Activated CD8-positive, alpha-beta memory T cell treated with anti-CD3 and anti-CD28 coated beads for 4 hours (primary cell): Measurements from ENCODE around the gene NCOA7.
"Not testable (repeated sequence)": the region's sequence is repeated elsewhere in the genome, so short reads cannot be mapped to it uniquely, and the experiment has no call there.

ENCODE experiments used
- DNase-seq, 2 donors: peaks; one replicate each; pipeline ENCODE4 v3.0.0-alpha.2; 2020; ENCODE audit warnings: low read depth in 2 of 2

The NCOA7 gene

DNA sequence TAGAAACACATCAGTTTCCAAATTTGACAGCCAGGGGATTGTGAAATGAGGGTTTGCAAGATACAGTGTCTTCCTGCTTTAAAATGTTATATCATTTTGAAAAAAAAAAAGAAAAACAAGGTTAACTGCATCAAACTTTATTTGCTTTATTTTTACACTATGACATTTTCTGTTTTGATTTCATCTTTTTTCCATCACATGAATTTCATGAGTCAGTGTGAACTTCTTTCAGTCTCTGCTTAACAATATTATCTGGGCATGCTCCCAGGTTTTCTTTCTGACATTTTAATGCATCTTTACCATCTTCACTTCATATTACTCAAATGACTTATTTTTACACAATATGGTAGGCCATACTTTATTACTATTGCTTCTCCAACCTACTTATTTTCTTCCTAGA is 1.9 kb downstream of the NCOA7 start:
- DNase-seq, result no peak

DNA sequence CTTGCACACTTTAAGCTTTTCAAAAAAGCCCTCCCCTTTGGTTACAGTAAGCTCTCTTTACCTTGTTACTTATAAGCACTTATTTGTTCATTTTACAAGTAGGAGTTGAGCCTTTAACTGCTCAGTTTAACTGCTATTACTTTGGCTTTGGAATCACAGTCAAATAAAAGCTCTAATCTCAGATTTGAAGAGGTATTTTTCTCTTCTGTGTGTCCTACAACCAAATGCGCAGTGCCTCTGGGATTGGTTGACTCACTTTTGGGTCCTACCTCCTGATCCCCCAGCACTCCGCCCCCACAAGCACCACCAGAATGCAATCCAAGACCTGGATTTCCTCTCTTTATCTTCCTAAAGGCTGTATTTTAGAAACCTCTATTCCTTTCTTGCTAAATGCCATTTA is 2.5 kb downstream of the NCOA7 start:
- no peak for DNase-seq

DNA sequence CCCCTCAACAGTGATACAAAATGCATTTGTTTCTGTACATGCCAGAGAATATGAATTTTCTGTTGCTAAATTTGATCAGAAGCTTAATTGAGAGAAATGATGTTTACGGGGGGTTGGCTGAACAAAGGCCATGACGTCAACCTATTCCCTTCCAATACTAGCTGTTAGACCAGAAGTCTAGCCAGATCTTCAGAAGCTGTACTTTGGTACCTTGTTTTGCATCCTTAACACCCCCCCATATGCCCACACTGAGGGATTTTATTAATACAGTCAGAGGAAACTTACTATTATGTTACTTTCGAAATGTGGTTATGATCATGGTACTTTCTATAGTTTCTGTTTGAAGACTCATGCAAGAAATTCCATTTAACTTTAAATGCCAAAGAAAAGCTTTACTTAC is 3.1 kb downstream of the NCOA7 start:
- DNase-seq, result no peak

DNA sequence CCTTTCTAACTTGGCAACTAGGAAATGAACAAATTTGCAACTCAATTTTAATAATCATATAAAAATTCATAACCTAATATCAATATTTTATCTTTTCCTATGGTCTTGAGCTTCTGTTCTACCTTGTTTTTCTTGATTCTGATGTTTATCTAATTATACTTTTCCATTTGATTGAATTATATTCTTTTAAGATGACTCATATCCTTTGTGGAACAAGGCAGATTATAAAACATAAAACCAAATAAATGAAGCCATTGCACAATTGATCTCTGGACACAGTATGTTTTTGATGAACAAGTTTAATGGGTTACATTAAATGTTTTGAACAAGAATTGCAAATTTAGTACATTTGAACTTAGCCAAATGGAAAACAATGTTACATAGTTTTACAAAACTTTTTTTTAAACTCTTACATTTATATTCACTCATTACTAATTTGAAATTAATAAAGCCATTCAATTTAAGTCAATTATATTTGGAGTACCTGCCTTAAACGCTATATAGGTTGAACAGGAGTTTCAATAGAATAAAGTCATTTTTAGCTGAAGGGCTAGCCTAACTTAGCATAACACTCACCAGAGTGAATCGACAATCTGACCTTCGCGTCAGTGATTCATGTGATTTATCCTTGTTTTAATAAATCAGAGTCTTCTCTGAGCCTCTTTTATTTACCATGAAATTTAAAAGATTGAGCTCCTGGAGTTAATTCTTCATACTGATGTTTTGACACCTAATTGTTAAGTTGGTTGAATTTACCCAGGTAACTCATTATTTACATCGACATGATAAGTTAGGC is 3.8 kb downstream of the NCOA7 start:
- DNase-seq, result no peak

DNA sequence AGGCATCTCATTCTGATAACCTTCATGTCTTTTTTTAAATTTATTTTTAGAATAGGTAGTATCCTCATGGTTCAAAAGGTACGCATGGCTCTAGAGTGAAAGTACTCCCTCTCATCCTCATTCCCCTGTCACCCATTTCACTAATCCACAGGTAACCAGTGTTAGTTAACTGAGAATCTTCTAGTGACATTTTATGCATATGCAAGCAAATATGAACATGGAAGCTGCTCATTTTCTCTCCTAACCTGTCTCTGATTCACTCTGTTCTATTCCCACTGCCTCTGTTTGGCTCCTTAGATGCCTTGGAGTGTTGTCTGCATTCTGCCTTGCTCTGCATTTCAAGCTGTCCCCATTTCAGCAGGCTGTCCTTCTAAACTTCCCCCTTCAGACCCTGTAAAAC is 4.5 kb downstream of the NCOA7 start:
- no peak for DNase-seq

DNA sequence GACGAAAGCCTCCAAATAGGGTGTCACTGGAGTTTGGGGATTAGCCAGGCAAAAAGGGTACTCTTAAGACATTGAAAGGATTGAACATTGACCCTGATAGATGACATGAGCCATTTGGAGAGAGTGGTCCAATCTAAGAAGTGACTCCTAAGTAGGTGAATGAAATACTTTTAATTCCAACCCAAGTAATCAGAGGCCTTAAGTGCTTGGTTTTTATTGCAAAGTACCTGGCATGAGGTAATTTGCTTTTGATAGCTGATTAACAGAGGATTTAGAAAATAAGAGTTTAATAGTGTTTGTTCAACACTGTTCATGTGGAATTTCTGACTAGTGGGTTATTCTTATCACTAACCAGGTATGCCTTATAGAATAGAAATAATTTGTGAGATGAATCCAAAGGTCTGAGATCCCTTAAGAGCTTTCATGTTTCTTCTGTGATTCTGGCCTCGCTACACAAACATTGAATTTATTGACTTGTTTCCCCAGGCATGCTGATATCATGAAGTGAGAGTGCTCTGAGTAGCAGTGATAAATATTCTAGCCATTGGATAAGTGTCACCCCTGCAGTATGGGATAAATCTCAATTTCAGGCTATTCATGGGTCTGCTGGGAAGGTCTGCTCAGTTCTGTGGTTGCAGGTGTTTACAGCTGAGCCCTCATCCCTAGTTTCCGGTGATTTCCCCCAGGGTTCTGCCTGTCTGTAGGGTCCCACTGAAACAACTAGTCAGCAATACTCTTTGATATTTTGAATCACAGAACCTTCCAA is 6.5 kb downstream of the NCOA7 start:
- no peak for DNase-seq

DNA sequence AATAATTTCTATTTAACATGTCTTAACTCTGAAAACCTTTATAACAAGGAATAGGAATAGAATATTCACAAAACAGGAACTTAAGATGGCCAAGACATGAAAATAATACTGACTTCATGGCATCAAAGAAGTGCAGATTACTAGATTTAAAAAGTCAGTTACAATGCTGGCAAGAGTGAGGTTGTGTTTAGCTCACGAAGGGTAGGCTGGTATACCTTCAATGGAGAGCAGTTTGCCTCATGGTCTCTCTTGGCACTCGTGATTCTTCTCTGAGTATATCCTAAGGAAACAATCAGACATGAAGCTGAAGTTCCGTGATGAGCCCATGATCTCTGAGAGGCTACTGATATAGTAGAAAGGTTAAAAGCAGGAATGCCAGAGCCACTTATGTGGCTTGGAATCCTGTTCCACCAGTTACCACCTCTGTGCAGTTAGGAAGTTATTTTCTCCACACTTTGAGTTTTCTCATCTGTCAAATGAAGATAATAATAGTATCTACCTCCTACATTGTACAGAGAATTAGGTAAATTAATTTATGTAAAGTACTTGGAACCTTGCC is 7.2 kb downstream of the NCOA7 start:
- no peak for DNase-seq

DNA sequence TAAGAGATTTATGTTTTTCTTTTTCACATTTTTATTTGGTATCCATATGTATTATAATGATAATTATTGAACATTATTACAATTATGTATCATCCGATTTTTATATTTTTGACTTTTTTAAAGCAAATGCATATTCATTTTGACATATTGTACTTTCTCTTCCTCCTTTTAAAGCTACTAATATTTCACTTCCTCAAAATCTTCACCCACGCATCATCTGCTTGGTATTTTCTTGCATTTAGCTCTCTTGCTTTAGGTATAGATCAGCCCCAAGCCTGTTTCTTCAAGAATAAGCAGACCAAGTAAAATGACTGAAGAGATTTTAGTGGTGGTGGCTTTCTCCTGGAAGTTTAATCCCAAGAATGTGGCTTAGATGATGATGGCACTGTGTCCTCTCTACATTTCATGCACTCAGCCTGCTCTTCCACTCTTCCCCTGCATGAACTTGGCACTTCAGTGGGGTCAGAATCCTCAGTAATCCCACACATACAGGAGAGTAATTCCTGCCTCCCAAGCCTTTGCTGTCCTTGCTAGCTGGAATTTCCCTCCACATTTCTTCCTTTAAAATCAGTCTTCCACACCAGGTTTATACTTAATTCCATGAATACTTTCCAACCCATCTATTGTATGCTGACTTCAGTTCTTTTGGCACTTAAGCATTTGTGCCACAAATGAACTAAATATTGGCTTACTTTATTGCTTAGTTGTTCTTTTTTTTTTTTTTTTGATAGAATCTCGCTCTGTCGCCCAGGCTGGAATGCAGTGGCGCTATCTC is 8.2 kb downstream of the NCOA7 start:
- no peak for DNase-seq

DNA sequence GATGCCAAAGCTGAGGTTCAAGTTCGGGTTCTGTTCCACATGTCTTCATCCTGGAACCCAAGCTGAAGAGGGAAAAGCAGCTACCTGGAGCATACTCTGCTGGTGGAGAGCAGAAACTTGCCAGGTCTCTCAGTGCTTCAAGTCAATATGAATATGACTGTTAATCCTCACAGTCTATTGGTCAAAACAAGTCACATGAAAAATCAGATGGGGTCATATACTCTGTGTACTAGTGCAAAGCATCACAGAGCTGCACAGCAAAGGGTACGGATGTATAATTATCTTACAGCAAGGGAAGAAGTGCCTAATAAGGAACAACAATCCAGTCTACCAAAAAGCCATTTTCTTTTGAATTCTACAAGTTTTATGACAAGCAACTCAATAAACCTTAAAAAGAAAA is 11.6 kb downstream of the NCOA7 start:
- no peak for DNase-seq

DNA sequence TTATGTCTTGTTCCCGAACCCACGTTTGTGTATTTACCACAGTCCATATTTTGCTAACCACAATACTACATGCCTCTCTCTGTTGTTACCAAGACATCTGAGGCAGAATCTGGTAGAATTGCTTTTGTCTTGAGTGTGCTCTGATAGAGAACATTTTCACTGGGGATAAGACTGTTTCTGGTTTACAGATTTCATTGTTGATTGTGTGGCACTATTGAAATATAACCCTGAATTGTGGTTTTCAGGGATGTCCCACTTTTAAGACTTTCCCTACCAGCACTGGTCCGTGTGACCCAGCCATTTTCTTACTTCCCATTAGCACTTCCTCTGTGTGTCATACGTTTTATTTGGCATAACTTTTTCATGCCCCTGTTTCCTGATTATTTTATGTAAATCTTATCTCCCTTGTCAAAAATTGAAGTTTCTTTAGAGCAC is 12.2 kb downstream of the NCOA7 start:
- DNase-seq, result no peak

DNA sequence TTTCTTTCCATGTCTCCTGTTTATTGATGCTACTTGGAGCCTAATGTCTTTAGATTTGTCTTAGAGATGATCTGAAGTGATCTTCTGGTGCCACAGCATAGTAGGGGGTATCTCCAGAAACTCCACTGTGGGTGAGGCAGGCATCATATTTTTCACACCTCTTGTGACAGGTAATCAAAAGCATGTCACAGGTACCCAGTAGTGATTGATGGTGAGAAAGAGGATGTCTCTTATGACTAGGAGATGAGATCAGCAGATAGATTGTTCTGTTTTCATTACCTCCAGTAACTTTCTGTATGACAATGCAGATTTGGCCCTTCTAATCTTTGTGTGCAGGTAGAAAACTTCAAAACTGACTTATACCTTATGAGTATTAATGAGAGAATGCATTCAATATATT is 13.5 kb downstream of the NCOA7 start:
- DNase-seq, result no peak

DNA sequence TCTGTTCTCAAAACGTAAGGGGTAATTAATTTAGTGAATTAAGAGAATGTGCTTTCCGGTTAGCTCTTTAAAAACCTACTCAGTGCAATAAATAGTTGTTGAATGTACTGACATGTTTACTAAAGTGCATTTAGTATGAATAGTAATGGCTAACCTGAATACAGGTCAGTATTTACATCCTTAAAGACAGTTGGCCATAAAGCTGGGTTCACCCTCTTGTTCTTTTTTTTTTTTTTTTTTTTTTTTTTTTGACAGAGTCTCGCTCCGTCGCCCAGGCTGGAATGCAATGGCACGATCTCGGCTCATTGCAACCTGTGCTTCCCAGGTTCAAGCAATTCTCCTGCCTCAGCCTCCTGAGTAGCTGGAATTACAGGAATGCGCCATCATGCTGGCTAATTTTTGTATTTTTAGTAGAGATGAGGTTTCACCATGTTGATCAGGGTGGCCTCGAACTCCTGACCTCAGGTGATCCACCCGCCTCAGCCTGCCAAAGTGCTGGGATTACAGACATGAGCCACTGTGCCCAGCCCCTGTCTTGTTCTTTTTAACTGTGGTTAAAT is 14.2 kb downstream of the NCOA7 start:
- not testable (repeated sequence) for DNase-seq

DNA sequence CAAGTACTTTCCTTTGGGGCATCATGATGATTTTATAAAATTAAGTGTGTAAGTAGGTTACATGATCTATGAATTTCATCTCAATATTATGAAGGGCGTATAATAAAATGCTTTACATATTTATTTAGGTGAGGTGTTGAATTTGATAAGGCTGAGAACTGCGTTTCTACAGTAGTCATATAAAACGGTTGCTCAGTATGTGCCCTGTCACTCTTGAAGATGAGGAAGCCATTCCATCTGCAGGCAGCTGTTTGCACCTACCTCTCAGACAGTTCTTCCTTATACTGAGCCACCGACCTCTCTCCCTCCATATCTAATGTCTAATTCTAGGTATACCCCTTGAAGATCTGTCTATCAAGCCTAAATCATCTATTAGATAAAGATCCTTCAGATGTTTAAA is 16.1 kb downstream of the NCOA7 start:
- DNase-seq, result no peak

DNA sequence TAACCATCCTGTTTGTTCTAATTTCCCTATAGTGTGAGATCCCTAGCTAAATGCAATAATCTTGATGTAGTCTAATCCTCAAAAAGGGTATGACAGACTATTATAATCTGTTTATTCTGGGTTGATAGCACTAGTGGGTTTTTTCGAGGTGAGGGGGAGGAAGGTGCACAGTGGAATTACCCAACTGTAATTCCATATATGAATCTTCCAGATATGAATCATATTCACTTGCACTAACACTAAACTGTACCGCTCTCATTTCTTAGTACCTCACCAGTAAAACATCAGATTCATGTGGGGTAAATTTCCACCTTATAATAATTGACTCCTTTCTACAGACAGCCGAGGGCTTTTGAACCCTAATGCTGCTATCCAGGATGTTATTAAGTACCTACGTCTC is 16.5 kb downstream of the NCOA7 start:
- DNase-seq, result no peak

DNA sequence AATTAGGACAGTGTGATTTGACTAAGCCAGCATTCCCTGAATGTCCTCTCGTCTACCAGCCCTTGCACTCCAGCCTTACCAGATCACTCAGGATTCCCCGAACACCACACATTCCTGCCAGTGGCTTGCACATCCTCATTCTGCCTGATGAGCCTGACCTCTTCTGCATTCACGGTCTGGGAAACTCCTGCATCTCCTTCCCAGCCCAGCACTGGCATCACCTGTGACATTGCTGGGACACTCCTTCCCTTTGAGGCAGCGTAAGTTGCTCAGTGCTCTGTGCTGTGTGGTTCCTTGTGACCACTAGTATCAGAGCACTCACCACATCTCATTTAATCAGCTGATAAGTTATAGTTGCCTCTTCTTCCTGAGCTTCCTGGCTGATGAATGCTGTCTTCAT is 17.3 kb downstream of the NCOA7 start:
- no peak for DNase-seq

DNA sequence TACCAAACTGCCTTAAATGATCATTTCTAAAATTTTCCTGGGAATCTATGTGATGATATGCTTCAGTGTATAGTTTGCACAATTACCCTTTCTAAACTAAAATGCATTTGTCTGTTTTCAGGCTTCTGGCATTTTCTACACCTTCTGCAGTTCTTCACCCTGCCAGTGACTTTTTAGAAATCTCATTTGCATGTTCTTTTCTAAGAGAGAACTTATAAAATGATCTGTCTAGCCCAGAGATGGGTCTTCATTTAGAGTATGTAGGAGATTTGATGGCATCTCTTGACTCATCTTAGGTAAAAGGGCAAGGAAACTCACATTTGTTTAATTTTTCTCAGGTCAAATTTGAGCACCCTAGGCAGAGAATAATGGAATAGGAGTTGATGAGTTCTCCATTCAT is 17.8 kb downstream of the NCOA7 start:
- DNase-seq, result no peak

DNA sequence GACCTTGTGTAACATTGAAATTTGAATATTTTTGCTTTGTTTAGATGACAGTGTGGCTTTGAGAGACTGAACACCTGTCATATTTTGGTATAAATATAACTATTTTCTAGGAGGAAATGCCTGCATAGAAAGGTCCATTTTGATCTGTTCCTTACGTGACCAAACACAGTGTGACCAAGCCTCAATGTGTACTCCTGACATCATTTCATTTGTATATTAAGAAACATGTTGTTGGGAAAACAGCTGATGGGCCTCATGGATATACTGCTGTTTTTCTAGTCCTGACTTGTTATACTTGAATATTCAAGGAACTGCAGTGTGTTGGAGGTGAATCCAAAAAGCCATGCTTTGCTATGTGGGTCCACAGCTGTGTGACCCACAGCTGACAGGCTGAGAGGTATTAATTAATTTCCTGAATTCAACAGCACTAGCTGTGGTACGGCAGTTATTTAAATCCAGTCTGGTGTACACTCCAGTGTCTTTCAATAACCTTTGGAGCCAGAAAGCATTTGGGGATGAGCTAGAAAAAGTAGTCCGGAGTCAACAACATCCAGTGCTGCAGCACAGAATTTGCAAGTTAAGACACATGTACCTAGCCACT is 18.9 kb downstream of the NCOA7 start:
- DNase-seq, result no peak

DNA sequence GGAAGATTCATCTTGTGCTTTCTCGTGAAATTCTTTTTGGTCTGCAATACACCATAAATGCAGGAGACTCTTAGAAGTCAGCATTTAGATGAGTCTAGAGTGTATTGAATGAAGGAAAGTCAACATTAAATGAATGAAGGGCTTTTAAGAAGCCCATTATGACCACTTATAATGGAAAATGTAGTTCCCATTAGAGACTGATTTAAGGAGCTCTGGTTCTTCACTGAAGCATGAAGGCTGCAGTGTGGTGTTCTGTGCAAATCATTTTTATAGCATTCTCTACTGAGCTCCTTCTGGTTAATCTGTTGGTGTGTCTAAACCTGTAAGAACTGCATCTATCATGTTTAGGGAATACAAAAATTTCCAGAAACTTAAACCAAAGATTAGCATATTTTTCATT is 19.7 kb downstream of the NCOA7 start:
- DNase-seq, result no peak

DNA sequence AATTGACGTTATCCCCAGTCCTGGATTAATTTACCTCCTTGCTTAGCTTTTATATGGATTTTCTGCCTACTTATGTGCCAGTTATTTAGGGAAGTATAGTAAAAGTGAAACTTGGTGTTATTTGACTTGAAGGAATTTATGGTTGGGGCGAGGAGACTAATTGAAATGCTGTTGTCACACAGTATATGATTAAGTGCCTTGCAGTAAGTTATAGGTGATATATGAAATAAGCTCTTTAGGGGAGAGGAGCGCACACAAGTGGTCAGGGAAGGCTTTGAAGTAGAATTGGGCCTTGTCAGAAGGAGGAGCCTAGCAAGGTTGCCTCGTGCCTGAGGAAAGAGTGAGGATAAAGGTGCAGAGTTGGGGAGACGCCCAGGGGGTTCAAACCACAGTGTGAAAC is 20.5 kb downstream of the NCOA7 start:
- no peak for DNase-seq

DNA sequence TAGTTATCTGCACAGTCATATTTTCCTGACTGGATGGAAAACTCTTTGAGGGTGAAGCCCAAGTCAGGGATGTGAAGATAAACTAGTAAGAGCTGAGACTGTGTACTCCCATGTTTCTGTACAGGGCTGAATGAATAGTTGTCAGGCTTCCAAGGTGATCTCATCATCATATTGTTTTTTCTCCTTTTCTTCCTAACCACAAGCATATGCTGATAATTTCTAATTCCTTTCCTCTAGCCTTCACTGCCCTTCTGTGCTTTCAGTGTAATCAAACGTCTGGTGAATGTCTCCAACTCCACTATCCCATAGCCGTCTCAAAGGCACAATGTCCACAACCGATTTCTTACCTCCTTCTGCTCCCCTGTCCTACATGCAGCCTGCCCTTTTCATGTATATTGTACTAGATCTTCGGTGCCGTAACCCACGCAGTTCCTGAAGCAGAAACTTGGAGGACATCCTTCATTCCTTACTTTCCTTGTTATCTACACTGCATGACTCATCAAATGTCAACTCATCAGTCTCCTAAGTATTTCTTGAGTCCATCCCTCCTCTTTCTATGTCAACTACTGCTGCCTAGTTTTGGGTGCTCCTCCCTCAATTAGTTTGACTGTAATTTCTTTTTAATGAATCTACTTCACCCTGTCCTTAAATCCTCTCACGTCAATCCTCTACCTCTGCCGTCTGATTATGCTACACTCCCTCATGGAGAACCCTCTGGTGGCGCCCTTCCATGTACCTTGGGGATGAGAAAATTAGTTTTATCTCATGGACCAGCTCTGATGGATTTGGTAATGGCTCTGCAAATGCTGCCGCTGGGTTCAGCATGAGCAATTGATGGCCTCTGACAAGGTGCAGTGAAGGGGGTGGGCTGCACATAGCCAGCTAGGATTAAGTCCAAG is 21.9 kb downstream of the NCOA7 start:
- DNase-seq, result no peak

DNA sequence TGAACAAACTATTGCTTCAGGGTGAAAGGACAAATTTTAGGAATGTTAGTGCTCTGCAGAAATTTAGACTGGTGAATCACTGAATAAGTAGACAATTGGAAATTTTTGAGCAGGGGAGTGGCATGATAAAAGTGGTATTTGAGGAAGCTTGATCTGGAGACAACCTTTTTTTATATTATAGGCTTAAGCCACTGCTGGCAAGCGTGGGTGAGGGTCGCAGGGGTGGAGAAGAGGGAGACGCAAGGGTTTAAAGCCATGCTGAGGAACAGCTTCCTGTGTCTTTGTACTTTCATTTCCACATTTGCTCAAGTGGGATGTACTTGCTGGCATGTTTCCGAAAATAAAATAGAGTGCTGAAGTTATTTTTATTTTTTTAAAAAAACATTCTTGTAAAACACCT is 23.7 kb downstream of the NCOA7 start:
- no peak for DNase-seq
